HG02763 (cell line): ENCODE data around the gene OR4K17.
"Not testable (repeated sequence)": the region's sequence is repeated elsewhere in the genome, so short reads cannot be mapped to it uniquely, and the experiment has no call there.

ENCODE experiments used
- ATAC-seq: cut with Tn5 transposase; IDR thresholded peaks from one replicate; pipeline ENCODE4 v1.9.1; 2021; ENCODE audit warnings: mild to moderate bottlenecking, moderate library complexity; ENCODE audit not compliant: unreplicated experiment

OR4K17 gene, protein sequence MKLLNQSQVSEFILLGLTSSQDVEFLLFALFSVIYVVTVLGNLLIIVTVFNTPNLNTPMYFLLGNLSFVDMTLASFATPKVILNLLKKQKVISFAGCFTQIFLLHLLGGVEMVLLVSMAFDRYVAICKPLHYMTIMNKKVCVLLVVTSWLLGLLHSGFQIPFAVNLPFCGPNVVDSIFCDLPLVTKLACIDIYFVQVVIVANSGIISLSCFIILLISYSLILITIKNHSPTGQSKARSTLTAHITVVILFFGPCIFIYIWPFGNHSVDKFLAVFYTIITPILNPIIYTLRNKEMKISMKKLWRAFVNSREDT

DNA sequence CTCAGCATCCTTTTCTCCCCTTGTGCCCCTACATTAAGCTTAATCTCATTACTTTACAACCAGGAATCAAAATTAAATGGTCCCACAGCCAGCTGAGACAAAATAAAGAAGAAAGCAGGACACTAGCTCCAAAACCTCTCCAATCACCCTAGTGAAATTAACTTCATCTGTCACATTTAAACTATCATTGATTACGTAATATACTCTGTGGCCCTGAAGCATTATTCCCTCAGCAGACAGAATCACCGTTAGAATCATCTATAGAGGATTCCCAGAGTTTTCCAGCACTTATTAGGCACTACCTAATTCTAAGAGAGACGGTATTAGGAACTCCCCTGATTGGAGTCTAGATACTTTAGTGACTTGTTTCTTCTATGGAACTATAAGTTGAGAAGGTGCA lies at the start of gene OR4K17:
Gene OR4K17 (plus strand): TSS at position 302 of the 400 bp plus-strand sequence. CDS start 6,761 bp downstream, outside the sequence.
- ATAC-seq: no peak

DNA sequence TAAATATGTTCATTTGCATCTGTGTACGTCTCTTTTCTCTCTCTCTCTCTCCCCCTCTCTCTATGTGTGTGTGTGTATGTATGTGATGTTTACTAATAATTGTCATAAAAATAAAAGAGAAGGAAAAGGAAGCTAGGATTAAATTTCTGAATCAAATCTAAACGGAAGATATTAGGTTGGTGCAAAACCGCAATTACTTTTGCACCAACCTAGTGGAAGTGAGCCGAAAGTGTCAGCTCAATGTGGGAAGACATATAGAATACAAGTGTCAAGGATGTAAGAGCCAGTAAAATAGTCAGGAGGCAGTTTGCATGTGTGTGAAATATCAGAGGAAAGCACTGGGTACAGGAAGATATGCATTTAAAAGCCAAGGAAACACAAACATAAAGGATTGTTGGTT lies 18.5 kb upstream of the OR4K17 start:
- no peak for ATAC-seq

DNA sequence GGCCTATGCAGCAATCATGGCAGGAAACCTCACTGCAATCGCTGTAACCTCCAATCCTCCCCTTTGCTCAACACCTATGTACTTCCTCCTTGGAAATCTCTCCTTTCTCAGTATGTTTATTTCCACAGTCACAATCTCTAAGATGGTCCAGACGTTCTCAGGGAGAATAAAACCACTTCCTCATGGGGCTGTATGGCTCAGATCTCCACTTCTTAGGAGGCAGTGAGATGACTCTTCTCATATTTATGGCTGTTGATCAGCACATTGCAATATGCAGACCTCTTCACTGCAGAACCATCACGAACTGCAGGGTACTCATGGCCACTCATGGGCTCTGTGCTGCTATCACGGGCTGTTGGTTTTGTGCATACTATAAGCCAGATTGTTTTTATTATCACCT lies 17.1 kb upstream of the OR4K17 start:
- no peak for ATAC-seq

DNA sequence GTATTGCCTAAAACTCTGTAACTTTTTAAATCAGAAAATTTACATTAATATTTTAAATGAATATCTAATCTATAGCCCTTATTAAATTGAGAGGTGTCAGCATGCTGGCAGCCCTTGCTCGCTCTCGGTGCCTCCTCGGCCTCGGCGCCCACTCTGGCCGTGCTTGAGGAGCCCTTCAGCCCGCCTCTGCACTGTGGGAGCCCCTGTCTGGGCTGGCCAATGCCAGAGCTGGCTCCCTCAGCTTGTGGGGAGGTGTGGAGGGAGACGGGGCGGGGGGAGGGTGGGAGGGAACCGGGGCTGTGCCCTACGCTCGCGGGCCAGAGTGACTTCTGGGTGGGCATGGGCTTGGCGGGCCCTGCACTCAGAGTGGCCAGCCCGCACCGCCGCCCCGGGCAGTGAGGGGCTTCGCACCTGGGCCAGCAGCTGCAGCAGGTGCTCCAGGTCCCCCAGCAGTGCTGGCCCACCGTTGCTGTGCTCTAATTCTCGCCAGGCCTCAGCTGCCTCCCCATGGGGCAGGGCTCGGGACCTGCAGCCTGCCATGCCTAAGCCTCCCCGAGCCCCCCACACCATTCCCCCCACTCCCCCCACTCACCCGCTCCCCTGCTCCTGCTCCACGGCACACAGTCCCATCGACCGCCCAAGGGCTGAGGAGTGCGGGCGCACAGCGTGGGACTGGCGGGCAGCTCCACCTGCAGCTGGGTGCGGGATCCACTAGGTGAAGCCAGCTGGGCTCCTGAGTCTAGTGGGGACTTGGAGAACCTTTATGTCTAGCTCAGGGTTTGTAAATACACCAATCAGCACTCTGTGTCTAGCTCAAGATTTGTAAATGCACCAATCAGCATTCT lies 11.4 kb upstream of the OR4K17 start:
- not testable (repeated sequence) for ATAC-seq

DNA sequence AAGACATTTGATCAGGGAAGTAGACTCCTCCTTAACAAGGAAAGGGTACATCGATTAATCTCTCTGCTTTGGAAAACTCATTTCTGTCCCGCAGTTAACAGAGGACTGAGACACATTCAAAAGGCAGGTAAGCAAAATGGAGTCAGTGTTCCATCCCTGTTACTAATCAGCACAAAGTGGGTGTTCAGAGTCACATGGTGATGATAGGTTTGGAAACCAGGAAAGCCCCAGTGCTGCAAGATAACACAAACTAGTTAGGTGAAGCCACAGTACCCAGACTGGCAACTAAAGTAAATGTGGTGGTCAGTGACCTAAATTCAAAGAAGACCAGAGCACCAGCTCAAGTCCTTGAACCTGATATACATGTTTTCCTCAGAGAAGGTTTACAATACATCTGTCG lies 1.8 kb downstream of the OR4K17 start:
- no peak for ATAC-seq

DNA sequence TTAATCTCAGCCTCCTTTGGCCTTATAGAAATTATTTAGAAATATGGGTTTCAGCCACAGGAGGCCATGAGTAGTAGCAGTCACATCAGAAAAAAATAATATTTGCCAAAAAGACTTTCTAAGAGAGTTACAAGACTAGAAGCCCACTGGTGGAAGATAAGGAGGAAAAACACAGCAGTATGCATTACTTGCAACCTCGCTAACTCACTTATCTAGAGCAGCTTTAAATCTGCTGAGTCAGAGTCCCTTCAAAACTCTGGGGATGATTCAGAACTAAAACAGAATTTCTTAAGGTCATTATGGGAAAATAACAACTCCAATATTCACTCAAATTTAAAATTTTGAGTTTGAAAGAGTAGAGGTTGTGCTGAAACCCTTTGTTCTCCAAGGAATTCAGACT lies 6.2 kb downstream of the OR4K17 start:
- no peak for ATAC-seq

DNA sequence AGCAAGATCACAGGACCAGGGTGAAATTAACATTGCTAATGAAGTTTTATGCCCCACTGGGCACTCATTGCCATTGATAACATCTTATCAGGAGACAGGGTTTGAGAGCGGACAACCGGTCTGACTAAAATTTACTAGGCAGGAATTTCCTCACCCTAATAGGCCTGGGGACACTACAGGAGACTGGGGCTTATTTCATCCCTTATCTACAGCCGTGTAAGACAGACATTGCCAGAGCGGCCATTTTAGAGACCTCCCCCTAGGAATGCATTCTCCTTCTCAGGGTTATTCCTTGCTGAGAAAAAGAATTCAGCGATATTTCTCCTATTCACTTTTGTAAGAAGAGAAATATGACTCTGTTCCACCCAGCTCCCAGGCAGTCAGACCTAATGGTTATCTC lies 8.3 kb downstream of the OR4K17 start:
- ATAC-seq: no peak

DNA sequence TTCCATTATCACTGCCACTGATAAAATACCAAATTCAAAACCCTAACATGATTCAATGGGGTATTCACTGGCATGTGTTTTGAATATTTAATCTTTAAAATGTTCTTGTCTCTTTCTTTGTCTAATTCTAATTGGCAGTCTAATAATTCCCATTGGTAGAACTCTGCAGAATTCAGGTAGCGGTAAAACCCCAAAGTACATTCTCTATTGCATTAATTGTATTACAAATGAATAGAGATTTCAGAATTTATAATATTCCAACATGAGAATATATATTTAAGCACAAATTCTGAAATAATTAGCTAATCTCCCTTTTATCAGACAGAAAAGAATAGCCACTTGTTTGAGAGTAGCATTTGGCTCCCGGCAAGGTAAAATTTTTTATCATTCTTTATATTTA lies 28.0 kb downstream of the OR4K17 start, which contains the start of gene OR4N5:
Gene OR4N5 (plus strand): TSS at position 301 of the 400 bp plus-strand sequence. CDS start 4,916 bp downstream, outside the sequence.
- no peak for ATAC-seq

DNA sequence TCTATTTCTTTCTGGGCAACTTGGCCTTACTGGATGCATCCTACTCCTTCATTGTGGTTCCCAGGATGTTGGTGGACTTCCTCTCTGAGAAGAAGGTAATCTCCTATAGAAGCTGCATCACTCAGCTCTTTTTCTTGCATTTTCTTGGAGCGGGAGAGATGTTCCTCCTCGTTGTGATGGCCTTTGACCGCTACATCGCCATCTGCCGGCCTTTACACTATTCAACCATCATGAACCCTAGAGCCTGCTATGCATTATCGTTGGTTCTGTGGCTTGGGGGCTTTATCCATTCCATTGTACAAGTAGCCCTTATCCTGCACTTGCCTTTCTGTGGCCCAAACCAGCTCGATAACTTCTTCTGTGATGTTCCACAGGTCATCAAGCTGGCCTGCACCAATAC lies 33.4 kb downstream of the OR4K17 start:
- ATAC-seq: no peak

DNA sequence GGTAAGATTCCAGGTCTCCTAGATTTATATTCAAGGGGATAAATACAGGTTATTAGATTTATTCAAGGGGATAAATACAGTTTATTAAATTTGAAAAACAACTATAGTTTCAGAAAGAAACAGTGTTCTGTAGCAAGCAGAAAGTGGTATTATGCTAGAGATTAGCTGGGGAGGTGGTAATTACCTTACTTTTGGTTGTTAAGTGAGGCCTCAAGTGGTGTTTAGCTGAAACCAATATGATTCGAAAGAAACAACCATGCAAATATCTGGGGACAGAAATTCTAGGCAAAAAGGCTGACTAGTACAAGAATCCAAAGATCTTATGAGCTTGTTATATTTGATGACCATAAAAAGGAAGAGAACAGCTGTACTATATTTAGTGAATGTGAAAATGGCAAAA lies 34.3 kb downstream of the OR4K17 start:
- no peak for ATAC-seq

DNA sequence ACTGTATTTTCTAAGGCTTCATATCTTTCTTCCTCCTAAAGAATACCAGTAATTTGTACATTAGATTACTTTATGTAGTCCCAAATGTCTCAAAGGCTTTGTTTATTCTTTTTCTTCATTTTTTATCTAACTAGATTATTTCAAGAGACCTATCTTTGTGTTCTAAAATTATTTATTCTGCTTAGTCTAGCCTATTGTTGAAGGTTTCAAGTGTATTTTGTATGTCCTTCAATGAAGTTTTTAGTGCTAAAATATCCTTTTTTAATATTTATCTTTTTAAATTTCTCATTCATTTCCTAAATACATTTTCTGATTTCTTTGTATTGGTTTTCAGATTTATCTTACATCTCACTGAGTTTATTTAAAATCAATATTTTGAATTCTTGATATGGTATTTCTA lies 53.9 kb downstream of the OR4K17 start:
- ATAC-seq: no peak

DNA sequence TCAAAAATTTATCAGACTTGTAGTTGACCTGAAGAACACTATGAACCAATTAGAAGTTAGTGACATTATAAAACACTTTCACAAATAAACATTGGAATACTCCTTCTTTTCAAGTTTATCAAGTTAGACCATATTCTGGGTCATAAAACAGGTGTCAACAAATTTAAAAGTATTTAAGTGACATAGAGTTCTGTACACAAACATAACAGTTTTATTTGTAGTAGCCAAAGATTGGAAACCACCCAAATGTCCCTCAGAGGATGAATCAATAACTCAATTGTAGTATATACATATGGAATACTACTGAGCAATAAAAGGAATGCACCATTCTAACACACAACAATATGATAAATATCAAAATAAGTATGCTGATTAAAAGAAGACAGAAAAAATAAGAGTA lies 56.6 kb downstream of the OR4K17 start:
- ATAC-seq: no peak

DNA sequence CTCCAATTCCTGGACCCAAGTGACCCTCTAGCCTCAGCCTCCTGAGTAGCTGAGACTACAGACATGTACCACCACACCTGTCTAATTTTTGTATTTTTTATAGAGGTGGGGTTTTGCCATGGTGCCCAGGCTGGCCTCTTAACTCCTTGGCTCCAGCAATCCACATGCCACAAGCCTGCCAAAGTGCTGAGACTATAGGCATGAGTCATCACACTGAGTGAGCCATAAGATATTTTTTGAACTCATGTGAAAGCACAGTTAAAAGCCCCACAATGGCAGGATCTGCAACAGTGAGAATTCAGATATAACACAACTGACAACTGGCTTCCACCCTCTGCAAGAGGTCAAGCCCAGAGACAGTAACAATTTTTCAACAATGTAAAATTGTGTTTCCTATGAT lies 59.3 kb downstream of the OR4K17 start:
- not testable (repeated sequence) for ATAC-seq
